ENCODE measurements around the gene LYPD4.
A peak's percentile ranks its signal among the peaks of the same experiment; 100 is the strongest.

LYPD4 gene

DNA sequence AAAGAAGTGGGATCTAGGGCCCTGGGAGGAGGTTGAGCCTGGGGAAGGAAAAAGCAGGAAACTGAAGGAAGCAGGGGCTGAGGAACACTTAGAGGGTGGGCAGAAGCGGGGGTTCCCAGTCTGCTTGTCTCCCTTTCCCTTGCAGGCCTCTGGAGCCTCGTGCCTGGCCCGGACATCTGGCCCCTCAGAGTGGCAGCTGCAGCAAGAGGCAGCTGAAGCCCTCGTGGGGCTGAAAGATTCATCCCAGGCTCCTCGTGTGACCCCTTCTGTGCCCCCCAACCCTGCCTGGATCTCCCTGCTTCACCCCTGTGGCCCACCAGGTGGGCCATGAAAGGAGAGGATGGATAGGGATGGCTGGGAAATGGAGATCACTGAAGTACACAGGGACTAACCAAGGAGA is 5.9 kb upstream of the LYPD4 start:
- DNase-seq: no peak

DNA sequence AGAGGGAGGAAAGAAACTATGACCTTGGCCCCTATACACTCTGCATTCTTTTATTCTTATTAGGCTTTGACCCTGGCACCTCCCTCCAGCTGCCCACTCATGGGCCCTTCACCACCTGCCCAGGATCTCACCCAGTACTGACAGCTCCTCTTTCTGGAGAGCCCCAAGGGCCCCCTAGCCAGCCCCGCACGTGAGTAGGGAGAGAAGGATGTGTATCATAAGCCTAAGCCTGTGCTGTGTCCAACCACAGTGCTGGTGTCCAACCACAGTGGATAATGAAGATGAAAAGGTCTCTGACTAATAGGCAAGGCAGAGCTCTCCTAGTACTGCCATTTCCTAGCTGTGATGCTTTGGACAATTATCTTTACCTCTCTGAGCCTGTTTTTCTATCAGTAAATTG is 4.6 kb upstream of the LYPD4 start:
- no peak for DNase-seq

GRCh38 chr19:41848666-41849065 is 4.2 kb upstream of the LYPD4 start:
- DNase-seq: no peak

GRCh38 chr19:41847351-41848105 is 3.0 kb upstream of the LYPD4 start:
- DNase-seq: no peak

DNA sequence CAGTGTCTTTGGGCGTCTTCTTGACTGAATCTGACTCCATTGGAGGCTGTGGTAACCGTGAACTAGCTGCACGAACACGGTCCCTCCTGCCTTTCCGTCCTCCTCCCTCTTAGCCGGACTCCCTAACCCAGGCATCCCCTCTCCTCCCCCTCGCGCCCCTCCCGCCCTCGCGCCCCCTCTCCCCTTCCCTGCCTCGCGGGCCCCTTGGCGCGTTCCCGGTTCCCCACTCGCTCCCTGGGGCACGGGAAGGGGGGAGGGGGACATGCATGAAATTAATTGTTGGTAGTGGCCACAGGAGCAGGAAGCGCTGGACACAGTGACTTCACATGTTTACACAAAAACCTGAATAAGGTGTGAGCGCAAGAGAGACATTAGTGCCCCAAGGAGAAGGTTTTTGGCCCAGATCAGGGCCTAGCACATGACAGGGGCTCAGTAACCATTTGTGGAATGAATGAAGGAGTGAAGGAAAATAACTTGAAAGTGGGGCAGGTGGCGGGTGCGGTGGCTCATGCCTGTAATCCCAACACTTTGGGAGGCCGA is 638 bp upstream of the LYPD4 start:
- DNase-seq: no peak

DNA sequence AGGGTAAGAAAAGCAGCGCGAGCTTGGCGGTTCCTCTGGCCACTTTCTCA is 343 bp upstream of the LYPD4 start, which contains the start of gene DMRTC2:
DMRTC2 (plus strand) TSS at position 42 of the 50 bp plus-strand sequence. CDS start 2,387 bp downstream, outside the sequence.
- DNase-seq: no peak

DNA sequence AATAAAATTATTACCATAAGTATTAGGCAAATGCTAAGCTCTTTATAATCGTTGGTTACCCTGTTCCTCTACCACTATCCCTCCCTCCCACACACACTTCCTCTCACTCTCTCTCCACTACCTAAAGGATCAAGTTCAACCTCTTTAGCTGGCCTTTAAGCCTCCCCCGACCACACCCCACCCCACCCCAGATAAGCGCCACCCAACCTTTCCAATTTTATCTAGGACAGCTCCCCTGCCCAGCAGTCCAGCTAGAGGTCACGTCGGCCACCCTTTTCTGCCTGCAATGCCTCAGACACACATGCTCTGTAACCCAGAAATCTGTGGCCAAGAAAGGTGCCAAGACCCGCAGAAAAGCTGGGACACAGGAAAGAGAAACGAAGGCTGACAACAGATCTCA is 1.1 kb downstream of the LYPD4 start:
- DNase-seq: no peak

DNA sequence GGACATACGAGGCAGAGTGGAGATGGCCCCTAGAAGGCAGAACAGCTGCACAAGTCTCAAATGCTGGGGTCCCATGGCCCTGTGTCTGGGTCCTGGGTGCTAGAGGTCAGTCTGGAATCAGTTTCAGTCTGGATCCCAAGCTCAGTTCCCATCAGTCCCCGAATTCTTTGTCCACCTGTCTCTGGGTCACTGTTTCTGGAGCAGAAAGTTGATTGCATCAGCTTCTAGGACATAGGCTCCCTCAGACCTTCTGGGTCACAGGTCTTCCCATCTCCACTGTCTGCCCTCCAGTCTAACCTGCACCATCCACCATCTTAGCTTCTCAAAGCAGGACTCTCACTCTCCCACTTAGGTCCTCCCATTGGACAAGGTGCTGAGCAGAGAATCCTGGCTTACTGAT is 5.3 kb downstream of the LYPD4 start:
- DNase-seq: no peak

GRCh38 chr19:41837981-41838708 is 6.3 kb downstream of the LYPD4 start:
- DNase-seq: no peak

GRCh38 chr19:41821003-41821735 is 23.3 kb downstream of the LYPD4 start:
- DNase-seq: peak; percentile 63

DNA sequence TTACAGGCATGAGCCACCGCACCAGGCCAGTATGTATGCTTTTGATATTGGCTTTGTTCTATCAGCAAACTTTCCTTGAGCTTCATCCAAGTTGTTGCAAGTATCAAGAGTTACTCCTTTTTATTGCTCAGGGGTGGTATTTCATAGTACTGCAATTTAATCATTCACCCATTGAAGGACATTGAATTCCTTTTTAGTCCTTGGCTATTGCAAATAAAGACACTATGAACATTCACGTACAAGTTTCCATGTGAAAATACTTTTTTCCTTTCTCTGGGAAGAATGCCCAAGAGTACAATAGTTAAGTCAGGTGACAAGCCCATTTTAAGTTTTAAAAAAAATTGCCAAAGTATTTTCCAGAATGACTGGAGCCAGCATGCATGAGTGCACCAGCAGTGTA is 27.7 kb downstream of the LYPD4 start:
- DNase-seq: no peak

DNA sequence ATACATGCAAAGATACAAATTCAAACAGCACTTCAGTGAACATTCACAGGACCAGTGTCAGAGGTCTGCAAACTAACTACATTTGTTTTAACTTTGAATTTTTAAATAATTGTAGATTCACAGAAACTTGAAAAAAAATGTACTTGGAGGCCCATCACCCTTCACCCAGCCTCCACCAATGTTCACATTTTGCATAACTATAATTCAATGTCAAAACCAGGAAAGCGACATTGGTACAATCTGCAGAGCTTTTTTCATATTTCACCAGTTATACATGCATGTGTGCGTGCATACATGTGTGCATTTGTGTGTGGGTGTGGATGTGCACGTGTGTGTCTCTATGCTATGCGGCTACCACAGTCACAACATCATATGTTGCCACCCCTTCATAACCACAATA is 29.2 kb downstream of the LYPD4 start:
- DNase-seq: no peak

DNA sequence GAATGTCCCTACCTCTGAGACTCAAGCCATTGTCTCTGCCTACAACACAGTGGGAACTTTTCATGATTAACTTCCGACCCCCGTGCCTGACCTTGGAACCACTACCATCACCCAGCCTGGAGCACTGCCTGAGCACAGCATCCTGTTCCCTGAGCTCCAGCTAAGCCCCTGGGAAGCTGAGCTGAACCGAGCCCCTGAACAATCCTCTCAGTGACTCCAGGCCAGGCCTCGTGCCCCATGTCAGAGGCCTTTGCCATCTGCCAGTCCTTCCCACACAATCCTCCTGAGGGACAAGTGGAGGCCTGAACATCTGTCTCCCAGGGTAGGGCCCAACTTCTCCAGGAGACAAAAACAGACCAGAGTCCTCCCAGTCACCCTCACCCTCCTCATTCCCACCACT is 30.6 kb downstream of the LYPD4 start:
- no peak for DNase-seq

GRCh38 chr19:41811981-41812380 is 32.5 kb downstream of the LYPD4 start:
- DNase-seq: no peak

DNA sequence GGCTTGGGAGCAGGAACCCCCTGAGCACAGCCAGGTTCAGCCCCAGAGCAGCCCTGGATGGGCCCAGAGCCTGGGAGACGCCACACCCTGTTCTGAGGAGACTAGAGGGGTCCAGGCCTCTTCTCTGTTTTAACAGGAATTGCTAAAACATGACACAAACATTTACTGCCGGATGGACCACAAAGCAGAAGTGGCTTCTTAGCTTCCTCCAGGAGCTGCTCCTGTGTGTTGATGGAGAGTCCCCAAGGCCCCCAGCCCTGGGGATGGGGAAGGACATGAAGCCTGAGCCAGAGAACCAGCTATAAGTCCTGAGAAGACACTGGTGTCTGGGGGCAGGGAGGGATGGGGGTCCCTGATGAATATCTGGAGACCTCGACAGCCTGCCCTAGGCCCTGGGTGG is 33.4 kb downstream of the LYPD4 start:
- DNase-seq: peak; percentile 16

DNA sequence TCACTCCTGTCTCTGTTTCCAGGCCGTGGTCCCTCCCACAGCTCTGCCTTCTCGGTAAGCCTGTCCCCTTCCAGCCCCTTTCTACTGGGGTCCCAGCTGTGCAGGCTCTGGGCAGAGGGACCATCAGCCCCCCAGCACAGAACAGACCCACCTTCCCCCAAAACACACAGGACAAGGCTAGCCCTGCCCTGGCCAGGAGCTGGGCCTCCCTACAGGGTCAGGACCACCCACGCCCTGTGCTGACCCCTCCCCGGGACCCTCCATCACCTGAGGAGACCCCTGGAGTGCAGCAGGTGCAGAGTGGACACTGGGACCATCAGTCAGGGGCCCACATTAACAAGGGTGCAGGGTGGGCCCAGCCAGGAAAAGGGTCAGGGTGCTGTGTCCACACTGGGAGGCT is 34.2 kb downstream of the LYPD4 start:
- DNase-seq: no peak

GRCh38 chr19:41808663-41809566 is 35.6 kb downstream of the LYPD4 start:
- no peak for DNase-seq

- DNase-seq: no peak
Observed at GRCh38 chr19:41807176-41807575, 37.3 kb downstream of the LYPD4 start.

DNA sequence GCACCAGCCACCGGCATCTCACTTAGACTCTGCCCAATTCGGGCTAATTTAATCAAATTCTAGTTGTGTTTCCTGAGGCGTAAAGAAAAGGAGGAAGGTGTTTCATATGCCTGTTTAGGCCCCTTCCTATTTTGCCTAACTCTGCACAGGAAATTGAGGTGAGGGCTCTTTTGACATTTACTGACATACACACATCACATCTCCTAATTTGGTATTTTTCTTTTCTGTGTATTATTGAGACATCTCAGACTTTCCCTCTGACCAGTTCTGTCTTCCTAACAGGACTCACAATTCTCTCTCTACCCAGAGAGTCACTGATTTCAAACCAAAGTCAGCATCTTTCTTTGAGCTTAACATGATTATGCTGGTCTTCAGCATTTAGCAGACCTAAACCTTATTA is 40.1 kb downstream of the LYPD4 start:
- no peak for DNase-seq

DNA sequence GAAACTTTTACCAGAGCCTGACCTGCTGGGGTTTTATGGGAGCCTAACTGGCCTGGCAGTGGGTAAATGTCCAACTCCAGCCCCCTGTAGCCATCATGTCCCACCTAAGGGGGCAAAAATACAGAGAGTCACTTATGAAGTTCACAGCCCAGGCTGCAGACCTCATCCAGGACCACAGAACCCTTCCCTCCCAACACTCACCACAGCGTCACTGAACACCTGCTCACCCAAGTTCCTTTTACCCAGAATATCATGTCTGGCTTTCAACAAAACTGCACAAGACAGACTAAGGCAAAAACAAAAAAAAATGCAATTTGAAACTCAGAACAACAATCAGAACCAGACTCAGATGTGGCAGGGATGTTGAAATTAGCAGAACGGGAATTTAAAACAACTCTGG is 41.7 kb downstream of the LYPD4 start:
- DNase-seq: no peak

DNA sequence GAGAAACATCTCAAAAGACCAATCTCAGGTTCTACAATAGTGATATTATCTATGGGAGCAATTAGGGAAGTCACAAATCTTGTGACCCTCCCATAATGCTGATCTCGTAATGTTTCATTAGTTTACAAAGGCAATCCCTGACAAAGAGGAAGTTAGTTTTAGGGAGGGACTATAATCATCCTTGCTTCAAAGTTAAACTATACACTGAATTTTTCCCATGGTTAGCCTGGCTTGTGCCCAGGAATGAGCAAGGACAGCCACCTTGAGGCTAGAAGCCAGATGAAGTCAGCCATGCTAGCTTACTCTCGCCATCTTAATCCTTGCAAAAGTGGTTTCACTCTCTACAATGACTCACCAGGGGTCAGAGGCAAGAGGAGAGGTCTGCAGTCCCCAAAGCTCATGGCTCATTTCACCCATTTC is 42.7 kb downstream of the LYPD4 start:
- DNase-seq: no peak

GRCh38 chr19:41801031-41801430 is 43.5 kb downstream of the LYPD4 start:
- DNase-seq: no peak

DNA sequence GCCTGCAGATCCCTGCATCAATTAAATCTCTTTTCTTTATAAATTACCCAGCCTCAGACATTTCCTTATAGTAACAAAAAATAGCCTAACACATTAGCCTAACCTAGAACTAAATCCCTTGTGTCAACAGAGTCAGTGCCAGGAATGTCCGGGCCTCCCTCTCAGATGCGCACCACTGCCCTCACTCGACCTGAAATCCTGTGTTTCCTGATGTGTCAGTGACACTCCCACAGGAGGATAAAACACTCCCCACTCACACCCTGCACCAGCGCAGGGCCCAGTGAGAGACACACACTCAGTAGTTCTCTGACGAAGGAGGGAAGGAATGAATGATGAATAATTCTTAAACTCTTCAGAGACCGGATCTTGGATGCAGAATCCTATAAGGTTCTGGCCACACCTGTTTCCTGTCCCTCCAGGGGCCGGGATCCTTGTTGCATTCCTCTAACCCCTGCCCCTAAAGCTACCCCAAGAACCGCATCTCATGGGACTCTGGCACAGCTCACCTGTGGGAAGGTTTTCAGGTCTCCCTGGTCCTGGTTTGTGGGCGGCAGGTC is 45.0 kb downstream of the LYPD4 start:
- no peak for DNase-seq

Data from CD4-positive, alpha-beta T cell treated with Interleukin-12 subunit alpha and Interleukin-12 subunit beta, for 1 hour (primary cell).